Measurements from ENCODE around the gene CCDC8. TPM values are rescaled to one million over a fixed set of nuclear protein-coding genes. Genes with fewer than 3 reads are reported as not detected.
A peak's percentile ranks its signal among the peaks of the same experiment; 100 is the strongest.

Gene CCDC8
- total and polyA plus RNA-seq, 9 of the 15 experiments (the other 6 are each of a cell fraction or from before 2014, with no cell fraction given): 0.68 to 30.8 (median 15.6) TPM

GRCh38 chr19:46413262-46414031 is at the start of gene CCDC8 (continued):
- TF ChIP-seq ZNF165 (CRISPR knock-in tag; IDR thresholded peaks at IDR 0.05; ENCODE audit: borderline replicate concordance) (0 out of 2 replicates have a peak, but pooled peaks have one; percentile 30), ZBTB1 (CRISPR knock-in tag; IDR thresholded peaks at IDR 0.05; ENCODE audit: borderline replicate concordance, low read depth) (no peak), BRD4 (IDR thresholded peaks at IDR 0.05) (peak; percentile 73; the same call in 1 of the 2 replicates), ZMIZ1 (IDR thresholded peaks at IDR 0.05; ENCODE audit: low read depth in 2 of 2, low read length in 2 of 2) (peak in 1 of 2 experiments; percentile 63; a peak in 1 of 4 replicates), TBP (optimal IDR thresholded peaks at IDR 0.05; ENCODE audit: low read depth, low read length) (peak; percentile 97), PHF21A (IDR thresholded peaks at IDR 0.05; ENCODE audit: borderline replicate concordance, low read depth) (no peak), NFIC (IDR thresholded peaks at IDR 0.05) (no peak; the same call in 1 of the 2 replicates), GABPB1 (CRISPR knock-in tag; IDR thresholded peaks at IDR 0.05) (peak; percentile 81; the same call in 1 of the 2 replicates), MLX (CRISPR knock-in tag; conservative IDR thresholded peaks at IDR 0.05) (no peak), XRCC4 (IDR thresholded peaks at IDR 0.05; ENCODE audit: extremely low read depth, insufficient read depth, insufficient read length) (no peak), TAF15 (IDR thresholded peaks at IDR 0.05; ENCODE audit: low read depth, low read length) (no peak), ZBTB12 (CRISPR knock-in tag; IDR thresholded peaks at IDR 0.05) (no peak), E4F1 (CRISPR knock-in tag; IDR thresholded peaks at IDR 0.05; ENCODE audit: borderline replicate concordance) (no peak), ZNF140 (CRISPR knock-in tag; IDR thresholded peaks at IDR 0.05) (no peak)
